Immature natural killer cell (primary cell): ENCODE data around the gene PON3. TPM values are rescaled to one million over a fixed set of nuclear protein-coding genes. Genes with fewer than 3 reads are reported as not detected.

Experiments used
- DNase-seq, 3 donors: peaks; one replicate each; pipeline ENCODE4 v3.0.0; 2022; ENCODE audit warnings: mixed read lengths in 1 of 3
- H3K27ac Mint-ChIP-seq, 6 donors: one replicate each; pipeline ENCODE4 v1.8.0; 2020; ENCODE audit warnings: mixed read lengths in 6 of 6, mild to moderate bottlenecking in 5 of 6, inconsistent platforms in 4 of 6, moderate library complexity in 3 of 6
- H3K27me3 Mint-ChIP-seq, 3 donors: one replicate each; pipeline ENCODE4 v1.8.0; 2020 to 2021; ENCODE audit warnings: low read depth in 3 of 3, mild to moderate bottlenecking in 3 of 3, mixed read lengths in 3 of 3, moderate library complexity in 3 of 3, inconsistent platforms in 1 of 3
- H3K36me3 Mint-ChIP-seq, 3 donors: one replicate each; pipeline ENCODE4 v1.8.0; 2020; ENCODE audit warnings: mixed read lengths in 3 of 3, inconsistent platforms in 2 of 3, mild to moderate bottlenecking in 2 of 3
- H3K4me1 Mint-ChIP-seq, 2 donors: one replicate each; pipeline ENCODE4 v1.8.0; 2020; ENCODE audit warnings: inconsistent platforms in 2 of 2, mild to moderate bottlenecking in 2 of 2, mixed read lengths in 2 of 2, moderate library complexity in 1 of 2
- H3K4me3 Mint-ChIP-seq, 5 donors: one replicate each; pipeline ENCODE4 v1.8.0; 2020; ENCODE audit warnings: mild to moderate bottlenecking in 5 of 5, mixed read lengths in 5 of 5, inconsistent platforms in 3 of 5, moderate library complexity in 3 of 5
- H3K9me3 Mint-ChIP-seq, 6 donors: one replicate each; pipeline ENCODE4 v1.8.0; 2020; ENCODE audit warnings: mild to moderate bottlenecking in 6 of 6, mixed read lengths in 6 of 6, inconsistent platforms in 4 of 6, moderate library complexity in 3 of 6
- polyA plus RNA-seq, 3 donors: library from polyadenylated mRNA; unstranded; fragments of 300-500 nt; fragmentation: Illumina TruSeq; gene quantifications; one replicate each; pipeline ENCODE4 v1.2.3, GENCODE V29; 2021

PON3 gene
- under 1 TPM in 1 of 3 donors, not detected in 2; 0.39 TPM for polyA plus RNA-seq

DNA sequence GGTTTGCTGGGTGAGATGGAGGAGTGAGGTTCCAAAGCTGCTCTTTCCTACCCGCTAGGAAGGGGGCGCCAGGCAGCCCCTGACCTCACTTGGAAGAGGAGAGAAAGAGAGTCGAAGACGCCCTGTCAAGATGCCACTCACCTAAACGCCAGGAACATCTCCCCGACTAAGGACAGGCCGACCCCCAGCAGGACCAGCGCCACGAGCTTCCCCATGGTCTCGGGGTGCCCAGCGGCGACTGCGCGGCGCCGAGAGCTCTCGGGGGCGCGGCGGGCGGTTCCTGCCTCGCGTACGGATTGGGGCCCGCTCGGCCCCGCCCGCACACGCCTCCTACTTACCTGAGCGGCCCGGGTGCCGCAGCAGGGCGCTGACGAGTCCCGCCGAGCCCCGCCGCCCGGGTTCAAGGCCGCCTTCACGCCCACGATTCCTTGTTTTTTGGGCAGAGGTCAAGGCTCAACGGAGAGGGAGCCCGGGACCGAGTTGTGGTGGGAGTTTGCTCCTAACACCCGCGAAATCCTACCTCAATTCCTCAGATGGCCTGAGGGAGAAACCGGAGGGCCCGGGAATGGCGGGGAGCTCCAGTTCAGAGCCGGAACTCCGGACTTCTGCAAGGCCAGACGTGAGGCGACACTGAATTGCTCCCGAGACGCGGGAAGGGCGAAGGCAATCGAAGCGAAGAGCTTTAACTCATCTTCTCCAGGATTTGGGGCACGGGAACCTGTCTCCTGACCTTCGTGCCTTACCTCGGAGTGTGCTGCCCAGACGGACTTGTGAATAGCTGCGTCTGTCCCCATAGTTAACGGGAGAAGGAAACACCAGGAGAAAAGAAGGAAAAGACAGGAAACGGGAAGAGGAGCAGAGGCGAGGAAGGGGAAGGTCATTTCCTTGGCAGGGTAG, at the start of gene PON3:
PON3 (minus strand) TSS at position 240 of the 897 bp plus-strand sequence; CDS start at position 215, 25 bp downstream.
- DNase-seq: peak; percentile 8 to 18 (median 15)
- H3K4me1 Mint-ChIP-seq: peaks cover 10 to 11% of the 10 kb centered on the region in 2 donors
- no peaks in the 10 kb centered on the region for H3K36me3 Mint-ChIP-seq
- peak within 1 kb of the TSS; percentile 56 to 80 (median 67) for H3K4me3 Mint-ChIP-seq
- peaks cover 2 to 16% (median 13%) of the 10 kb centered on the region in 3 donors for H3K27me3 Mint-ChIP-seq
- H3K27ac Mint-ChIP-seq: no peak within 1 kb of the TSS
- peaks cover 0 to 2% (median 0%) of the 10 kb centered on the region in 6 donors for H3K9me3 Mint-ChIP-seq

DNA sequence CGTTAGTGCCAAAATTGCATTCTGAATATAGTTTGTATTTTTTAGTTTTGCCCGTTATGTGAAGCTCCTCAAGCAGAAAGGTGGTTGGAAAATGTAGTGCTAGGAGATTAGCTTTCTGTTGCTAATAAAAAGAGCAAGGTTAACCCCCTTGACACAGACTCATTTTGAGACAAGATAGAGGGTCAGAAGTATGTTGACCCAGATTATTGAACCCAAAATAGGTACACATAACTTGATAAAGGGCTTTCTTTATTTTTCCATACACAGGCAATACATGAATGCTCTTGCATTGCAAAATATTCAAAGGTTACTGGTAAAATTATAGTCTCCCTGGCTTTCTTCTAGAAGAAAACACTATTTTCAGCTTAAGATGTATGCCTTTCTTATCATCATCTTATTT, 48.6 kb upstream of the PON3 start:
- H3K9me3 Mint-ChIP-seq: peaks cover 0 to 1% (median 0%) of the 10 kb centered on the region in 6 donors
- DNase-seq: no peak
- H3K36me3 Mint-ChIP-seq: no peaks in the 10 kb centered on the region
- peaks cover 0 to 3% (median 2%) of the 10 kb centered on the region in 3 donors for H3K27me3 Mint-ChIP-seq
- no peak overlapping the region for H3K27ac Mint-ChIP-seq
- H3K4me1 Mint-ChIP-seq: no peaks in the 10 kb centered on the region
- H3K4me3 Mint-ChIP-seq: no peak overlapping the region

DNA sequence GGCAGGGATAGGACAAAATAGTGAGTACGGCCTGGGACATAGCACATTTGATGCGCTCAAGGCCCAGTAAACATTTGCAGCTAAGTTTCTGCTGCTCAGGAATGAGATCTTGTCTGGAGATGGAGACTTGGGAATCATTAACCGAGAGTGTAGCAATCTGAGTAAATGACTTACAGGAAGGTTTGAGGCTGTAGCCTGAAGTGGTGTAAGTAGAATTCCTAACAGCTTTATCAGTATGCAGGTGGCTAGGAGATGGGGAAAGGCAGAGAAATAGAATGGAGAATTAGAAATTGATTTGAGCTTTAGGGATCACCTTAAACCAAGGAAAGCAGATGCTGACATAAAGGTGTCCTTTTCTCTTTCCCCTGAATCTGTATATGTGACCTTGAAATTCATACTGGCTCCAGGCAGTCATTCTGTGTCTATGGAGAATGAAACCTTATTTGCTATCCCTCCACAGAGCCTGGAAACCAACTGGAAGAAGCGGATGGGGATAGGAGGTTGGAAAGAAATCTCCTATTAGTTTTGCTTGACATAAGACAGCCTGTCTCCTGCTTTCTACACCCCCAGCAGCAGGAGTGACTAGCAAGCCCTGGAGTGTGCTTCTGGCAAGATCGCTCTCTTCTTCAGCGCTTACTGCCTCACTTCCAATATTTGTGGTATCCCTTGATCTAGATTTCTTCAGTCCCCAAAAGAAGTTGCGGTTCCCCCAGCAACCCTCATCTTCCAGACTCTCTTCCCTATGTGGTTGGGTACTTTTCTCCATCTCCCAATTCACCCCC, 45.1 kb upstream of the PON3 start:
- H3K27ac Mint-ChIP-seq: no peak overlapping the region
- H3K36me3 Mint-ChIP-seq: no peaks in the 10 kb centered on the region
- no peak for DNase-seq
- no peaks in the 10 kb centered on the region for H3K4me1 Mint-ChIP-seq
- peaks cover 0 to 3% (median 2%) of the 10 kb centered on the region in 3 donors for H3K27me3 Mint-ChIP-seq
- H3K9me3 Mint-ChIP-seq: no peaks in the 10 kb centered on the region
- no peak overlapping the region for H3K4me3 Mint-ChIP-seq

DNA sequence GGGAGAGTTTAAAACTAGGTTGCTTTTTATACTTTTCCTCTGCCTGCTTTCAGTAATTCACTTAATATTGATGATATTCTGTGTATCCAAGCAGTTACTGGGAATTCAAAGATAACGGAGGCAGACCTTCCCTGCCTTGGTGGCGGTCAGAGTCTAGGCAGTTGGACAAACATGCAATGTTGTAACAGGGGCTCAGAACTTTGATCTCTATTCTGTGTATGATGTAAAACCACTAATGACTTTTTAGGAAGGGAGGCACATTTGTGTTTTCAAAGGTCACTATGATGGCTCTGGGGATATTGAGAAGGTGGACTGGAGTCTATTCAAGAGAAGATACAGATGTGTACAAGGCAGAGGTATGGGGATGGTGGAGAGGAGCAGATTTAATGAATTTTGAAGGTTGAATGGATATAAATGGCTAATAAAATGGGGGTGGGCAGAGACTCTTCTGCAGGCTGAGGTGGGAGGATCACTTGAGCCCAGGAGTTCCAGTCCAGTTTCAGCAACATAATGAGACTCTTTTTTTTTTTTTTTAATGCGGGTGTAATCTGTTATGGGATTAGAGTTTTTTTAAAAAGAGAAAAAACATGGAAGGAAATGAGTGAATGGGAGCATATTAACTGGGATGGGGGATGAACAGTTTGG, 44.3 kb upstream of the PON3 start:
- no peaks in the 10 kb centered on the region for H3K36me3 Mint-ChIP-seq
- H3K9me3 Mint-ChIP-seq: no peaks in the 10 kb centered on the region
- H3K27me3 Mint-ChIP-seq: peaks cover 0 to 3% (median 2%) of the 10 kb centered on the region in 3 donors
- no peak for DNase-seq
- H3K27ac Mint-ChIP-seq: no peak overlapping the region
- no peak overlapping the region for H3K4me3 Mint-ChIP-seq
- peaks cover 1% of the 10 kb centered on the region in 2 donors for H3K4me1 Mint-ChIP-seq

DNA sequence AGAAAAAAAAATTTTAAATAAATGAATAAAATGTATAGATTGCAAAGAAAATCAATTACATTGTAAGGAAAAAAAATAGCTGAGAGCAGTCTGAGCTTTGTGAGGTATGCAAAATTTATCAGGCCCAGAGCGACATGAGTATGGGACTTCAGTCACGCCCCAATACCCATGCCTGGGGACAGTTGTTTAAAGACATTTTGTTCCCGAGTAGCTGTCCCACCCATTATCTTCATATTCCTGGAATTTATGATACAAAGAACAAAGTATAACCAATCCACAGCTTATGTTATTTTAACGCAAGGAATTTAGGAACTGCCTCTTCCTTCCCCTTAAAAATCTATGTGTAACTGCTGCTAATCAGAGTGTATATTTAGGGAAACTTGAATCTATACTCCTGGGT, 40.2 kb upstream of the PON3 start:
- peak overlapping the region in 2 of 5 donors; percentile 30 to 66 for H3K4me3 Mint-ChIP-seq
- peaks cover 0 to 5% (median 1%) of the 10 kb centered on the region in 3 donors for H3K27me3 Mint-ChIP-seq
- peaks cover 19 to 28% of the 10 kb centered on the region in 2 donors for H3K4me1 Mint-ChIP-seq
- H3K36me3 Mint-ChIP-seq: peaks cover 0 to 4% (median 0%) of the 10 kb centered on the region in 3 donors
- H3K9me3 Mint-ChIP-seq: no peaks in the 10 kb centered on the region
- DNase-seq: no peak
- peak overlapping the region in 1 of 6 donors; percentile 12 for H3K27ac Mint-ChIP-seq

GRCh38 chr7:95435422-95435780, 39.2 kb upstream of the PON3 start:
- DNase-seq: no peak
- Mint-ChIP-seq H3K27me3 (peaks cover 0 to 5% (median 1%) of the 10 kb centered on the region in 3 donors), H3K36me3 (peaks cover 0 to 4% (median 0%) of the 10 kb centered on the region in 3 donors), H3K9me3 (no peaks in the 10 kb centered on the region), H3K4me3 (peak overlapping the region; percentile 88 to 95 (median 90)), H3K4me1 (peaks cover 19 to 28% of the 10 kb centered on the region in 2 donors), H3K27ac (peak overlapping the region; percentile 80 to 93 (median 86))

GRCh38 chr7:95434557-95435421, 38.6 kb upstream of the PON3 start, which contains the start of gene PON2:
Gene PON2, minus strand, starts transcription at chr7:95435028. Its CDS starts 77 bp downstream, at chr7:95434951.
- peak; percentile 60 to 64 (median 61) for DNase-seq
- Mint-ChIP-seq H3K9me3 (no peaks in the 10 kb centered on the region), H3K36me3 (peaks cover 0 to 4% (median 0%) of the 10 kb centered on the region in 3 donors), H3K4me3 (peak within 1 kb of the TSS; percentile 88 to 95 (median 90)), H3K27ac (peak within 1 kb of the TSS; percentile 80 to 93 (median 86)), H3K27me3 (peaks cover 0 to 5% (median 1%) of the 10 kb centered on the region in 3 donors), H3K4me1 (peaks cover 19 to 28% of the 10 kb centered on the region in 2 donors)

DNA sequence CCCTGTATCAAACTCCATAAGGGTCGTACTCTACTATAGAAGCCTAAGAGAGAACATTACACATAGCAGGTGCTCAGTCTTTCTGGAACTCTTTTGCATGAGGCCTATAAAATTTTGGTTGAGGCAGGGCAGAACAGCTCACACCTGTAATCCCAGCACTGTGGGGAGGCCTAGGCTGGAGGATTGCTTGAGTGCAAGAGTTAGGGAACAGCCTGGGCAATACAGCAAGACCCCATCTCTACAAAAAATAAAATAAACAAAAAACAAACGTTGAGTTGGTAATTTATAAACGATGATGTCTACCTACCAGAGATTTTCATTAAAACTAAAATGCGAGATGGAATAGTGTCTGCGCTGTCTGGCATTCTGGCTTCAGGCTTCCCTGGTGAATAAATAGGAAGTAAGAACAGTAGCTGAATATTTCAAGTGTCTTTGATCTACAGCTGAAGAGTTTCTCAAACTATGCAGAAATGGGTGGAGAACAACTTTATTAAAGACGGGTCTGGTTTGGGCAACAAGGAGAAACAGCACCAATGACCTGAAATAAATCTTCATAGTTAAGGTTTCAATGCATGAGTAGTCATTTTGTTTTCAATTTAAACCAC, 37.9 kb upstream of the PON3 start:
- Mint-ChIP-seq H3K36me3 (peaks cover 0 to 4% (median 3%) of the 10 kb centered on the region in 3 donors), H3K4me1 (peaks cover 19 to 28% of the 10 kb centered on the region in 2 donors), H3K9me3 (no peaks in the 10 kb centered on the region), H3K27ac (peak overlapping the region; percentile 18 to 82 (median 72)), H3K27me3 (peaks cover 0 to 5% (median 1%) of the 10 kb centered on the region in 3 donors), H3K4me3 (peak overlapping the region; percentile 71 to 95 (median 88))
- DNase-seq: no peak

DNA sequence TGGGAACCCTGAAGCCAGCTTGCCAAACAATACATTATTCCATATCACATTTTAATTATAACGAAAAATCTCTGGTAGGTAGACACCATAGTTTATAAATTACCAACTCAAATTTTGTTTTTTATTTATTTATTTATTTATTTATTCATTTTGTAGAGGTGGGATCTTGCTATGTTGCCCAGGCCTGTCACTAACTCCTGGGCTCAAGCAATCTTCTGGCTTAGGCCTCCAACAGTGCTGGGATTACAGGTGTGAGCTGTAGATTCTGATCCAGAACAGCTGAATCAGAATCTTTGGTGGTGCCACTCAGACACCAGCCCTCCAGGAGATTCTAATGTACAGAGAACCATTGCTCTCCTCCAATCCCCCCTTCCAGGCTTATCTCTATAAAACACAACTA, 37.0 kb upstream of the PON3 start:
- Mint-ChIP-seq H3K27ac (no peak overlapping the region), H3K4me3 (peak overlapping the region in 3 of 5 donors; percentile 88 to 95 (median 90)), H3K27me3 (peaks cover 0 to 5% (median 1%) of the 10 kb centered on the region in 3 donors), H3K4me1 (peaks cover 19 to 28% of the 10 kb centered on the region in 2 donors), H3K36me3 (peaks cover 0 to 4% (median 3%) of the 10 kb centered on the region in 3 donors), H3K9me3 (no peaks in the 10 kb centered on the region)
- no peak for DNase-seq

DNA sequence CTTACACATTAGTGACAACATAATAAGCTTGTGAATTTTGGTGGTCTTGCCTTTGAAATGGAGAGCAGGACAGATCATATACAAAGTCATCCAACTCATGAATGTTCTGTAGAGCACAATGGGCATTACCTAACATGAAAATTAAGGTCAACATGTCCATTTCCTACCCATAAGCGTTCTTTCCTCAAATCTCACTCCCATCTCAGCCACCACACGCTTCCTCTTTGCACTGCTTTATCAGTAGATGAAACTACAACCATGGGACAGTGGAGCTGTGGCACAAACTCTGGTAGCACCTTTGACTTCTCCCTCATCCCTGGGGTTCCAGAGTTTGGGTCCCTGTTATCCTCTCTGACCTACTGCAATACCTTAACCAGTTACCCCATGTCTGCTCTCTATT, 36.4 kb upstream of the PON3 start:
- H3K9me3 Mint-ChIP-seq: no peaks in the 10 kb centered on the region
- no peak overlapping the region for H3K4me3 Mint-ChIP-seq
- peaks cover 0 to 4% (median 3%) of the 10 kb centered on the region in 3 donors for H3K36me3 Mint-ChIP-seq
- H3K27ac Mint-ChIP-seq: peak overlapping the region in 1 of 6 donors; percentile 9
- DNase-seq: no peak
- H3K27me3 Mint-ChIP-seq: peaks cover 0 to 5% (median 1%) of the 10 kb centered on the region in 3 donors
- peaks cover 19 to 28% of the 10 kb centered on the region in 2 donors for H3K4me1 Mint-ChIP-seq

- H3K27me3 Mint-ChIP-seq: peaks cover 0 to 5% (median 1%) of the 10 kb centered on the region in 3 donors
- DNase-seq: no peak
- H3K4me1 Mint-ChIP-seq: peaks cover 19 to 28% of the 10 kb centered on the region in 2 donors
- peaks cover 0 to 4% (median 3%) of the 10 kb centered on the region in 3 donors for H3K36me3 Mint-ChIP-seq
- H3K4me3 Mint-ChIP-seq: no peak overlapping the region
- H3K27ac Mint-ChIP-seq: no peak overlapping the region
- H3K9me3 Mint-ChIP-seq: no peaks in the 10 kb centered on the region
Observed at GRCh38 chr7:95430864-95431263, 34.7 kb upstream of the PON3 start.
